Iris pigment epithelial cell (primary cell): ENCODE measurements around the gene KCNH1.
"Not testable (repeated sequence)": the region's sequence is repeated elsewhere in the genome, so short reads cannot be mapped to it uniquely, and the experiment has no call there.

Experiments
- DNase-seq: peaks from one replicate; pipeline ENCODE4 v3.0.0-alpha.2; 2011; ENCODE audit warnings: low read depth

Gene KCNH1

GRCh38 chr1:211009944-211010343 lies 124.0 kb downstream of the KCNH1 start:
- DNase-seq, result no peak

- DNase-seq, result no peak
These were observed 126.1 kb downstream of the KCNH1 start for GRCh38 chr1:211007830-211008229.

DNA sequence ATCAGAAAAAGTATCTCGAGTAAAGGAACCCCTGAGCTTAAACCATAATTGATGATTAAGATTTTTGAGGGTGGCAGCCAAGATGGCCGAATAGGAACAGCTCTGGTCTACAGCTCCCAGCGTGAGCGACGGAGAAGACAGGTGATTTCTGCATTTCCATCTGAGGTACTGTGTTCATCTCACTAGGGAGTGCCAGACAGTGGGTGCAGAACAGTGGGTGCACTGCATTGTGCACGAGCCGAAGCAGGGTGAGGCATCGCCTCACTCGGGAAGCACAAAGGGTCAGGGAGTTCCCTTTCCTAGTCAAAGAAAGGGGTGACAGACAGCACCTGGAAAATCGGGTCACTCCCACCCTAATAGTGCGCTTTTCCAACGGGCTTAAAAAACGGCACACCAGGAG lies 138.0 kb downstream of the KCNH1 start:
- not testable (repeated sequence) for DNase-seq

DNA sequence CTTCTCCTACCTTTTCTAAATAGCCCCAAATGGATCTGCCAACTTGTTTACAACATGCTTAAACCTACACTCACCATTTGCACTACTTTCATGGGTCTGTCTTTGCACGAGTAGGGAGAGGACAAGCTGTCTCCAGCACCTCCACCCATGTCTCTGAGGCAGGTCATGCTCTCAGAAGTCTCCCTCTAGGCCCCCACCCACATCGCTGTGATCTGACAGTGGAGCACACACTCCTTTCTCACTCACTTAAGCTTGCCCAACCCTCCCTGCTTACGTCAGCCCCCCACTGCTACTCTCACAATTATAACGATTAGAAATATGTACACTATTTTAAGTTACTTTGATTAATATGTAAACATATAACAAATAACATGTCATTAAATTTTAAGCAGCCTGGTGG lies 141.1 kb downstream of the KCNH1 start:
- no peak for DNase-seq

DNA sequence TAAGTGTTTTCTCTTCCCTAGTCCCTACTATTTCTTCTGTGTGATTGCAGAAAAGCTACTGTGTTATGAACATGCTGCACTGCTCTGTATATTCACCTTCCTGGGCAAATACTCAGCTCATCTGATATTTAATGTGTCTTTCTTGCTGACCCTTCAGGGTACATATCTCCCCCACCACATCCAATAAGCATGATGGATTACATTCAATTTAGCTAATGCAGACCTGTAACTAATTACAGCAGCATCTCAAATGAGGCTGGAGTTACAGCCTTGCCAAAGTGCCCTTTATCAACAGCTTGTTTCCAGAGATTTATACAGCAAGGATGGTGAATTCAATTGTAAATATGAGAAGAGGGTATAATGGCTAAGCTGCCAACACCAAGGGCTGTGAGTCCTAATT lies 144.0 kb downstream of the KCNH1 start:
- no peak for DNase-seq

DNA sequence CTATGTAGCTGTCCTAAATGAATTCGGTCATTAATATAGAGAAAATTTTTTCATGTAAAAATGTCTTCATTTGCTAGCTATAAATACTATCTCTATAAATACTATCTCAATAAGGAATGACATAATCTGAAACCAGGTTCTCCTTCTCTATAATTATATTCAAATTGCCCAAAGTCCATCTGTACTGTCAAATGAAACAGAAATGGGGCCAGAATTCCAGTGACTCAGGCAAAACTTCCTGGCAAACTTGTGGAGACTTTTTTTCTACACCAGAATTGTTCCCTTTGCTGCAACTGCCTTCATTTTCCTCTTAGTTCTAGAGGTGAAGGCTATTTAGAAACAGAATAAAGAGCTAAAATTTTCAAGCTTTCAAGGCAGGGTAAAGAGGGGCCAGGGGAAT lies 152.5 kb downstream of the KCNH1 start:
- DNase-seq, result no peak

GRCh38 chr1:210980082-210980481 lies 153.9 kb downstream of the KCNH1 start:
- DNase-seq, result no peak

DNA sequence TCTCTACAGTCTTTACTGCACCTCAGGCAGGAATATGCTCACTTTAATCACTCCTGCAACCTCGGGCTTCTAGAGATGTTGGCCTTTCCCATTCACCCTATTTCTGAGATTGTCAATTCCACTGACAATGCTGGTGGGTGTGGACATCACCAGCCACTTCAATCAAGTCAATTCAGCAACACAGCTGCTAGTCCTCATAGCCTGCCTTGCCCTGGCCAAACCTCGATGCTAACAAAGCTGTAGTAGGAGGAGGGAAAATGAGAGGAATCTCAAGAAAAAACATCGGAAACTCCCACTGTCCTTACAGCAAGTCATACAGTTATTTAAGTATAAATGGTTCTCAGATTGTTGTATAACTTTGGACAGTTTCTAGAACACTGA lies 155.0 kb downstream of the KCNH1 start:
- no peak for DNase-seq

GRCh38 chr1:210978316-210978973 lies 155.5 kb downstream of the KCNH1 start:
- no peak for DNase-seq

GRCh38 chr1:210951279-210951678 lies 182.7 kb downstream of the KCNH1 start:
- DNase-seq, result no peak

- DNase-seq, result not testable (repeated sequence)
These were observed 183.9 kb downstream of the KCNH1 start for GRCh38 chr1:210949940-210950546.

GRCh38 chr1:210949489-210949888 lies 184.5 kb downstream of the KCNH1 start:
- no peak for DNase-seq

DNA sequence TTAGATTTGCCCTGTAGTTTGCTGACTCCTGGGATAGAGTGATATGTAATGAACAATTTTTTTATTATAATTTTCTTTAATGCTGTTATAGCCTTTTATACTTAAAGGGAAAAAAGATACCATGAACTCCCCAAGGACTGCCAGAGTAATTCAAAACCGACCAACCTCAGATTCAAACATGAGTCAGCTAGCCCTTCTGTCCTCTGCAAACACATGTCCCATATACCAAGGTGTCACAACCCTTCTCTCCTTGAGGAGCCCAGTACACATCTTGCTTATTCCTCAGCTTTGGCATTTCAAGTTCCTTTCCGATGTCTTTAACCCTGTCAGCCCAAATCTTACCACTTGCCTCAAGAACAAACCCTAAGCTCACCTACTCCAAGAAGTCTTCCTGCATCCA lies 184.9 kb downstream of the KCNH1 start:
- DNase-seq, result no peak

- no peak for DNase-seq
These were observed 189.7 kb downstream of the KCNH1 start for GRCh38 chr1:210944252-210944651.

GRCh38 chr1:210942513-210942912 lies 191.4 kb downstream of the KCNH1 start:
- DNase-seq, result no peak

DNA sequence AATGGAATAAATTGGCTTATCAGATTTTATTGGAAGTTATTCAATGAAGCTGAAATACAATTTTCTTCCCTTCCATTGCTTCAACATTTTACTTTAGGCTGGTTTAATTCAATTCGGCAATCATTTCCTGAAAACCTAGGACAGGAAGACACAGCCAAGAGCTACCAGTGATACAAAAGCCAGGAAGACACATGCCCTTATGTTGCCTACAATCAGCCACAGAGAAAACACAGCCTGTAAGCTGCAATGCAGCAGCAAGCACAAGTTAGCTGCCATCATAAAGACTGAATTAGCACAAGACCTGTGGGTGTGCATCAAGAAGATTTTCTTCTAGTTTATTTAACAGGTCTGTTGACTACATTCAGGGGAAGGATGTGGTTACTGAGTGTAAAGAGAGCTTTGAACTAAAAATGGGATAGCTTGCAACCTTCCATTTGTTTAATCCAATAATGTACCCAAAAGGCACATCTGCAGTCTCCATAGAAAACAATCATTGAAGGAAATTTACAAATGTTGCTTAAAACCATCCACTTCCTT lies 193.8 kb downstream of the KCNH1 start:
- DNase-seq, result no peak

GRCh38 chr1:210938416-210938925 lies 195.5 kb downstream of the KCNH1 start:
- DNase-seq, result no peak

DNA sequence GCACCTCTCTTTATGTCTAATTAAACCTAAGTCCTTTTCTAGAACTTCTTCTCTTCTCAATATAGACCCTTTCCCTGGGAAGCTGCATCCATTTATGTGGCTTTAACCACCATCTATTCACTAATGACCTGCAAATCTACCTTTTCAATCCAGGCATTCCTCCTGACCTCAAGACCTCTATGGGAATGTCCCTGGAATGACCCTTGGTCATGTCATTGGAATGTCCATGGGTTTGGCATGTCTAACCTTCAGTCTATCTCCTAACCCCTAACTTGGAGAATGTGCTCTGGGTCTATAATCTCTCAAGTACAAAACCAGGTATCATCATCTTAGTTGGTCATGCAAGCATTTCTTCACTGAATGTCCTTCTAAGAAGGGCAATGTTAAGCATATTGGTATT lies 196.1 kb downstream of the KCNH1 start:
- DNase-seq, result no peak

DNA sequence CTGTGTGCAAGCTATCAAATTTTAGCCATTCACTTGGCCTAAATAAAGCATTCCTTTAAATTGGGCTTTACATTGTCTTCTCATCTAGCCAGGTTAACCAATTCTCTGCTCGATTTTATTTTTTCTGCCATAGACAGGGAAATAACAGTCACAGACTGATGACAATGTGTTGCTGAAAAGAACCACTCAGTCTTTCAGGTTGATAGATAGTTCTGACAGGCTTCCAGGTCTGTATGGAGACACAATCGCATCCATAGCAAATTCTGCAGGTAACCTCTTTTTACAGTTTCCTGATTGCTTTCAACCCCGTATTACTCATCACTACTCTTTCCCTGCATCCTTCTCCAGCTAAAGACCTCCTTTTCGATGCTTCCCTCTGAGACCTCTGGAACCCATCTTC lies 198.0 kb downstream of the KCNH1 start:
- no peak for DNase-seq

GRCh38 chr1:210932104-210932503 lies 201.8 kb downstream of the KCNH1 start:
- DNase-seq, result no peak

- DNase-seq, result no peak
These were observed 211.3 kb downstream of the KCNH1 start for GRCh38 chr1:210922666-210923065.

DNA sequence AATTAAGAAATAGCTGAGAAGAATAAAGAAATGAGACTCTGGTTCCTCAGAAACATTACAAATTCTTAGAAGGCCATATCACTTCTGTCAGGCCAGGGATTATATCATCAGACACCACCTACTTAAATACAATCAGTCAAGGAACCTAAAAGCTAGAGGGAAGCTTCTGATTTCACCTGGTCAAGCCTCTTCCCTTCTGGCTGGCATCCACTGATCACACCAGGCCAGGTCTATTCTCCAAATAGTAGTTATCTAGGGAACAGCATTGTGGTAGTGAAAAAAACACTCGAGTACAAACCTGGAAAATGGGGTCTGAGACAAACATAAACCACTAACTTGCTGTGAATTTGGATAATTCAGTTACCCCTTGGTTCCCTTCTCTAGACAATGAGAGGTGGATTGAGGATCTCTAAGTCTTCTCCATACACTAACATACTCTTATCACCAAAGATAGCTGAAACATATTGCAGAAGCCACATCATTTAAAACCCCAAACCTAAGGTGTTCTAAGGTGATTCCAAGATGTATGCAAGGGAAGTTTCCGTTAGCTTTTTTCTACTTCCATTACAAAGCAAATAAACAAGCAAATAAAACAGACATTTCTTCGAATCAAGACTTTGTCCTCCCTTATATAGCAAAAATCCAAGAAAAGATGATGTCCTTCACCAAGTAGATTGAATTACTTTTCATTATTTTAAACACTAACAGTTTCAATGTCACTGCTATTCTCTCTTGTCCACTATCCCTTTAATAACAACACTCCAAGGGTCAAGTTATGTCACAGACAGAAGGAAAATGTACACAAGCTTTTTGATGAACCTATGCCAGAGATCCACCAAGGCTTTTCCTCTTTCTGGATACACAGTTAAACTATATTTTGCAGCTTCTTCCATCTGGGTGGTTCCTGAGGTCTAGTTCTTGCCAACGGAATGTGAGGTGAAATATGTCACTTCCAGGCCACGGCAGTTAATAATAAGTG lies 212.9 kb downstream of the KCNH1 start:
- no peak for DNase-seq
